IMR-90 (cell line): Measurements from ENCODE around the gene CRYGN. TPM values are rescaled to one million over a fixed set of nuclear protein-coding genes. Genes with fewer than 3 reads are reported as not detected.

Experiments used
- ATAC-seq: fragments of 200-7000 bp; cut with Tn5 transposase; 2 replicates; pipeline ENCODE4 v1.9.1; 2020; ENCODE audit warnings: low read depth, mild to moderate bottlenecking, moderate library complexity
- BruUV-seq: library from RNA; stranded (reverse); fragments of 400-500 nt; replicated peaks from 2 replicates; lab custom pipeline; 2021; lab: Mats Ljungman, UMichigan
- CTCF ChIA-PET: fragments of 300-600 bp; formaldehyde crosslinking; extraction: SDS; loops from one replicate; lab custom pipeline; 2021; ENCODE audit warnings: antibody characterized with exemption; lab: Yijun Ruan, JAX
- POLR2A ChIA-PET: fragments of 300-600 bp; sonication (Branson Sonifier 250); formaldehyde crosslinking; loops from one replicate; lab custom pipeline; 2022; ENCODE audit warnings: antibody characterized with exemption; ENCODE audit not compliant: unreplicated experiment; lab: Charles Lee
- DNase-seq: peaks from one replicate; pipeline ENCODE4 v3.0.0; 2013
- H2AFZ ChIP-seq: replicated peaks from 2 replicates; pipeline ENCODE3; 2013; ENCODE audit warnings: low read length, mild to moderate bottlenecking; ENCODE audit not compliant: poor library complexity
- H2AK5ac ChIP-seq: 2 replicates; pipeline ENCODE4 v1.6.1; 2013; ENCODE audit warnings: low read depth, low read length, inconsistent platforms
- H2AK9ac ChIP-seq: replicated peaks from 2 replicates; pipeline ENCODE3; 2013; ENCODE audit warnings: mild to moderate bottlenecking, low read depth, low read length, moderate library complexity; ENCODE audit not compliant: poor library complexity
- H2BK120ac ChIP-seq: 2 replicates; pipeline ENCODE4 v1.6.1; 2013; ENCODE audit warnings: low read depth, low read length, inconsistent platforms
- H2BK15ac ChIP-seq: 3 replicates; pipeline ENCODE4 v1.6.1; 2013; ENCODE audit warnings: low read depth, low read length, inconsistent platforms
- H2BK20ac ChIP-seq: 2 replicates; pipeline ENCODE4 v1.6.1; 2013; ENCODE audit warnings: low read depth, mild to moderate bottlenecking, inconsistent platforms, low read length, moderate library complexity
- H2BK5ac ChIP-seq: 2 replicates; pipeline ENCODE4 v1.6.1; 2013; ENCODE audit warnings: mild to moderate bottlenecking, low read depth, low read length, inconsistent platforms; ENCODE audit not compliant: poor library complexity, severe bottlenecking
- H3K14ac ChIP-seq: replicated peaks from 2 replicates; pipeline ENCODE4 v1.6.1; 2013; ENCODE audit warnings: low read depth, low read length, inconsistent platforms
- H3K18ac ChIP-seq: 2 replicates; pipeline ENCODE4 v1.6.1; 2013; ENCODE audit warnings: low read depth, low read length, control low read depth
- H3K23ac ChIP-seq: 2 replicates; pipeline ENCODE4 v1.6.1; 2013; ENCODE audit warnings: low read depth, low read length, inconsistent platforms
- H3K27ac ChIP-seq: 2 replicates; pipeline ENCODE4 v1.5.1; 2013; ENCODE audit warnings: mild to moderate bottlenecking, control low read depth, low read length; ENCODE audit not compliant: insufficient read depth
- H3K27me3 ChIP-seq: 2 replicates; pipeline ENCODE4 v1.6.1; 2013; ENCODE audit warnings: low read length; ENCODE audit not compliant: control insufficient read depth, insufficient read depth
- H3K36me3 ChIP-seq: 2 replicates; pipeline ENCODE4 v1.6.1; 2013; ENCODE audit warnings: low read length, mixed read lengths; ENCODE audit not compliant: control insufficient read depth, insufficient read depth
- H3K4ac ChIP-seq: 2 replicates; pipeline ENCODE4 v1.6.1; 2013; ENCODE audit warnings: low read depth, low read length, inconsistent platforms
- H3K4me1 ChIP-seq: 2 replicates; pipeline ENCODE4 v1.6.1; 2013; ENCODE audit warnings: low read length, mixed read lengths; ENCODE audit not compliant: control insufficient read depth, insufficient read depth
- H3K4me2 ChIP-seq: 2 replicates; pipeline ENCODE4 v1.6.1; 2013; ENCODE audit warnings: low read depth, mild to moderate bottlenecking, control low read depth, low read length, moderate library complexity
- H3K4me3 ChIP-seq: 2 replicates; pipeline ENCODE4 v1.5.1; 2013; ENCODE audit warnings: low read depth, mild to moderate bottlenecking, control low read depth, low read length, moderate library complexity; ENCODE audit not compliant: insufficient read depth
- H3K56ac ChIP-seq: 2 replicates; pipeline ENCODE4 v1.6.1; 2013; ENCODE audit warnings: low read length, inconsistent platforms; ENCODE audit not compliant: insufficient read depth; ENCODE audit errors: extremely low read depth
- H3K79me1 ChIP-seq, 2 experiments: 2 replicates each; pipeline ENCODE4 v1.6.1; 2013; ENCODE audit warnings: low read length in 2 of 2, inconsistent platforms in 1 of 2, low read depth in 1 of 2
- H3K9ac ChIP-seq: 2 replicates; pipeline ENCODE4 v1.6.1; 2013; ENCODE audit warnings: low read depth, low read length, control low read depth
- H3K9me1 ChIP-seq: 2 replicates; pipeline ENCODE4 v1.6.1; 2013; ENCODE audit warnings: low read length, inconsistent platforms; ENCODE audit not compliant: insufficient read depth
- H3K9me3 ChIP-seq: 2 replicates; pipeline ENCODE4 v1.6.1; 2013; ENCODE audit warnings: low read length; ENCODE audit not compliant: control insufficient read depth, insufficient read depth
- H4K20me1 ChIP-seq: 2 replicates; pipeline ENCODE4 v1.6.1; 2013; ENCODE audit warnings: low read length, inconsistent platforms; ENCODE audit not compliant: insufficient read depth
- H4K5ac ChIP-seq: 2 replicates; pipeline ENCODE4 v1.6.1; 2013; ENCODE audit warnings: mild to moderate bottlenecking, low read depth, low read length, control low read depth
- H4K8ac ChIP-seq, 2 experiments: 2 replicates each; pipeline ENCODE4 v1.6.1; 2013; ENCODE audit warnings: low read depth in 2 of 2, low read length in 2 of 2, control low read depth in 1 of 2, inconsistent platforms in 1 of 2
- H4K91ac ChIP-seq: 2 replicates; pipeline ENCODE4 v1.6.1; 2013; ENCODE audit warnings: low read depth, low read length, inconsistent platforms; ENCODE audit not compliant: insufficient read depth
- BHLHE40 ChIP-seq: fragments of 150-350 bp; IDR thresholded peaks from 2 replicates; pipeline ENCODE4 v1.6.1; 2016; ENCODE audit warnings: mild to moderate bottlenecking, low read depth, low read length
- MXI1 ChIP-seq: IDR thresholded peaks from 2 replicates; pipeline ENCODE4 v1.6.1; 2012; ENCODE audit warnings: low read depth, mild to moderate bottlenecking, low read length, moderate library complexity, borderline replicate concordance
- RCOR1 ChIP-seq: IDR thresholded peaks from 2 replicates; pipeline ENCODE4 v1.6.1; 2012; ENCODE audit warnings: mild to moderate bottlenecking, low read length, improper control_type of control experiment; ENCODE audit not compliant: insufficient replicate concordance
- SMC3 ChIP-seq: fragments of 150-350 bp; IDR thresholded peaks from 2 replicates; pipeline ENCODE4 v1.6.1; 2016; ENCODE audit warnings: low read depth, mild to moderate bottlenecking, antibody characterized with exemption, low read length, moderate library complexity
- WGBS, 2 experiments: methylation state at CpG; one replicate each; pipeline versions ENCODE4 v1.1.5 to v1.1.7; 2013; ENCODE audit warnings: missing lambda C conversion rate in 2 of 2; ENCODE audit not compliant: insufficient read length in 1 of 2; ENCODE audit errors: extremely low coverage in 2 of 2; 5-methylcytosine and 5-hydroxymethylcytosine counted together
- dilution Hi-C: fragments of 300-500 bp; cut with HindIII; formaldehyde crosslinking; loops from one replicate; pipeline ENCODE4 v1.14.3; 2018; ENCODE audit warnings: low sequenced_read_pairs; ENCODE audit not compliant: unreplicated experiment
- in situ Hi-C: fragments of 300-500 bp; cut with MboI; formaldehyde crosslinking; loops from 3 replicates; pipeline ENCODE4 v1.14.3; 2019; ENCODE audit warnings: low sequenced_read_pairs, inconsistent platforms, mixed read lengths
- intact Hi-C: fragments of 100-400 bp; cut with micrococcal nuclease; formaldehyde crosslinking; loops from 2 replicates; pipeline ENCODE4 v1.10.0; 2022
- polyA plus RNA-seq, 3 experiments: library from polyadenylated mRNA; depleted of rRNA; stranded (reverse); fragments of >200 nt; gene quantifications; 2 replicates each; pipeline ENCODE4 v1.2.3, GENCODE V29; 2012; ENCODE audit warnings: low replicate concordance in 1 of 3
- total RNA-seq: library from RNA; depleted of rRNA; stranded (reverse); fragments of >200 nt; gene quantifications from 2 replicates; pipeline ENCODE4 v1.2.3, GENCODE V29; 2012

Gene CRYGN
- total and polyA plus RNA-seq, 2 of the 4 experiments (the other 2 are of a cell fraction), result not detected

DNA sequence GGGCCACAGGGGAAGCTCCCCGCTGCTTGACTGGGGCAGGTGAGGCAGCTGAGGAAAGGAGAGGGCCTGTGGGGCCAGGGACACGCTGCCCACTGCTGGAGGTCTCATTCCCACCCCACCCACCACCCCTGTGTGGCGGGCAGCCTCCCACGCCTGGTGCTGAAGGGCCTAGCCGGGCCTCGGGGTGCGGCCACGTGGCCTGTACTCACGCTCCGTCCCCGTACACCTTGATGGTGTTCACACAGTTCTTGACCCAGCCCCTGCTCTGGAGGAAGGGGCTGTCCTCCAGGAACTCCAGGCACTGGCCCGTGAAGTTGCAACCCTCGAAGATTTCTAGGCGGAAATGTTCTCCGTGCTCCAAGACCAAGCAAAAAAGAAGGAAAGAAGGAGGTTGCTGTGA, 4.0 kb downstream of the CRYGN start (continued):
- no peak for TF ChIP-seq SMC3
- TF ChIP-seq BHLHE40, result no peak
- no peak for TF ChIP-seq RCOR1

DNA sequence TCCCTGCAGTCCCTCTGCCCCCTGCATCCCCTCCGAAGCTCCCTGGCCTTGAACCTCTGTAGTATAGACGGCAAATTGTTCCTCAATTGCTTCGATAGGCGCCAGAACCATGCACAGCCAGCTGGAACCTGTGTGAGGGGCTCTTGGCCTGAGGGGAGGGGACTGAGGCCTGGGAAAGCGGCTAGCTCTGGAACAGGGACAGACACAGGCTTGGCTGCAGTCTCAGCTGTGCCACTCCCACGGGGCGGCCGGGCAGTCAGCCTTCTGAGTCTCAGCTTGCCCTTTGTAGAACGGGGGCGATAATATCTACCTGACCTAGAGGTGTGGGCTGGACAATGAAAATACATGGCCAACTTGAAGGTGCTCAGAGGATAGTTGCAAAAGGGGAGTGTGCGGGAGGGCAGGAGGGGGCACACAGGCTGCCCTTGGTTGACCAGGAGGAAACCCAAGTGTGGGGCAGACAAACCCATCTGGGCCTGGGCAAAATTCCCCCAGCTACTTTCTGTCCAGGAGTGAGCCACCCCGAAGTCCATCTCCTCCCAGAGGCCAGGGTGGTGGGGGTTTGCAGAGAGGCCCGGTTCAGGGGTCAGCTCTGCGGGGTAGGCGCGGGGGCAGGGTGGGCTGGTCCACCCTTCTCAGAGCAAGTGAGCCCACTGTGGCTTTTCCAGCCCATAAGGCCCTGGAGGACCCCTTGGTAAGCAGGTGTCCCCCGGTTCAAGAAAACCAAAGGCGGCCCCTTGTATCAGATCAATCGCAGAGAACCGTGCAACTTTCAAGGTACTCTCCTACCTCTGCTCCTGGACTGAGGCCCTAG, 4.6 kb downstream of the CRYGN start:
- CTCF ChIA-PET, result no interaction called here
- 82% methylated on average over 8 of the region's 20 CpGs; no CpG with 5 or more reads in 1 of the 2 experiments for WGBS, 2 experiments

More for the DNA sequence above, 4.6 kb downstream of the CRYGN start:
- Histone ChIP-seq H4K91ac (no peak overlapping the region), H4K20me1 (no peaks in the 10 kb centered on the region), H3K9me3 (no peaks in the 10 kb centered on the region), H3K4me1 (no peaks in the 10 kb centered on the region; the same call in 1 of the 2 replicates), H2BK5ac (no peak overlapping the region), H2AK5ac (no peak overlapping the region), H4K5ac (no peak overlapping the region), H2BK15ac (no peak overlapping the region), H2AK9ac (no peak overlapping the region), H3K79me1 (no peaks in the 10 kb centered on the region), H3K4me2 (no peak overlapping the region), H3K23ac (no peak overlapping the region), H3K4ac (no peak overlapping the region), H2BK20ac (no peak overlapping the region), H3K56ac (no peak overlapping the region), H3K36me3 (no peaks in the 10 kb centered on the region), H3K18ac (no peak overlapping the region), H3K4me3 (no peak overlapping the region), H2AFZ (no peak overlapping the region), H4K8ac (no peak overlapping the region), H3K9me1 (no peaks in the 10 kb centered on the region), H3K27me3 (peaks cover 14% of the 10 kb centered on the region), H3K14ac (no peak overlapping the region), H2BK120ac (no peak overlapping the region), H3K9ac (no peak overlapping the region), H3K27ac (no peak overlapping the region)
- POLR2A ChIA-PET, result no interaction called here
- intact Hi-C loops, result no loop called here
- ATAC-seq, result no peak
- dilution Hi-C loops, result no loop called here
- no TSS peak for BruUV-seq
- DNase-seq, result no peak
- no peak for TF ChIP-seq MXI1
- in situ Hi-C loops, result no loop called here
